Urinary bladder (tissue), 4 donors: ENCODE results near the gene CFAP20DC. TPM values are rescaled to one million over a fixed set of nuclear protein-coding genes. Genes with fewer than 3 reads are reported as not detected.
"Not testable (repeated sequence)": the region's sequence is repeated elsewhere in the genome, so short reads cannot be mapped to it uniquely, and the experiment has no call there.

Source experiments
- DNase-seq: peaks from one replicate; pipeline ENCODE4 v3.0.0-alpha.2; 2015; ENCODE audit errors: extremely low spot score
- H3K27ac ChIP-seq: one replicate; pipeline ENCODE4 v1.5.1; 2013; ENCODE audit warnings: low read depth, mild to moderate bottlenecking, moderate library complexity
- H3K36me3 ChIP-seq: one replicate; pipeline ENCODE4 v1.6.1; 2013; ENCODE audit warnings: mild to moderate bottlenecking, moderate library complexity; ENCODE audit not compliant: insufficient read depth
- H3K4me1 ChIP-seq: one replicate; pipeline ENCODE4 v1.6.1; 2013; ENCODE audit warnings: mild to moderate bottlenecking, moderate library complexity; ENCODE audit not compliant: insufficient read depth
- H3K4me3 ChIP-seq: one replicate; pipeline ENCODE4 v1.5.1; 2013; ENCODE audit warnings: low read depth, low read length
- WGBS: extraction: QIAGEN DNeasy Blood & Tissue Kit; methylation state at CpG from one replicate; pipeline ENCODE4 v1.1.7; 2013; 5-methylcytosine and 5-hydroxymethylcytosine counted together
- polyA plus RNA-seq: library from polyadenylated mRNA; stranded (reverse); fragments of 200-250 nt; gene quantifications from one replicate; pipeline ENCODE4 v1.2.3, GENCODE V29; 2013
- total RNA-seq: library from RNA; depleted of rRNA; stranded (reverse); fragments of >200 nt; gene quantifications from one replicate; pipeline ENCODE4 v1.2.3, GENCODE V29; 2014
- donor health status: healthy with polysubstance abuse.
- donor health status: healthy.

CFAP20DC gene
- total and polyA plus RNA-seq, 2 donors: 0.39 to 4.3 TPM

- Histone ChIP-seq H3K4me1 (no peaks in the 10 kb centered on the region), H3K36me3 (no peaks in the 10 kb centered on the region), H3K4me3 (no peak overlapping the region), H3K27ac (no peak overlapping the region)
- no peak for DNase-seq
Observed at GRCh38 chr3:58864480-58864879, 185.3 kb downstream of the CFAP20DC start.

GRCh38 chr3:58863206-58863605 is 186.6 kb downstream of the CFAP20DC start:
- H3K36me3 ChIP-seq: no peaks in the 10 kb centered on the region
- H3K27ac ChIP-seq: no peak overlapping the region
- H3K4me1 ChIP-seq: no peaks in the 10 kb centered on the region
- WGBS: 85% methylated on average over 4 of the region's 4 CpGs
- no peak for DNase-seq
- H3K4me3 ChIP-seq: no peak overlapping the region

DNA sequence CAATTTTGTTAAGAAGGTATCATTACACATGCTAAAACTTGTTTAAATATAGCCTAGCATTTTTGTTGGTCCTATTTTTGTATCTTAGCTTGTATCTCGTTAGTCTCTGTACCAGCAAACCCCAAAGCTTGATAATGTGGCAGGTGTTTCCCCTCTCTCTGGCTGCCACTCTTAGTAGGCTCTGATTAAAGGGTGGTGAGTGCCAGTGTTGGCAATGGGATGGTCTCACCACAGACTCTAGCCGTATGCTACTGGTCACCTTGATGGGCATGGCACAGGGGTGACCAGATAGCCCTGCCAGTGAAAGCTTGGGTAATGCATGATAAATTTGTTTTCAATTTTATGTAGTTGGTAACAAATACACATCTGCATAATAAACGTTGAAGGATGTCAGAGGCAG is 188.3 kb downstream of the CFAP20DC start:
- no peaks in the 10 kb centered on the region for H3K4me1 ChIP-seq
- H3K36me3 ChIP-seq: no peaks in the 10 kb centered on the region
- no peak overlapping the region for H3K4me3 ChIP-seq
- H3K27ac ChIP-seq: no peak overlapping the region
- no peak for DNase-seq
- 77% methylated on average over 3 of the region's 3 CpGs for WGBS

GRCh38 chr3:58858126-58858525 is 191.7 kb downstream of the CFAP20DC start:
- no peak overlapping the region for H3K4me3 ChIP-seq

DNA sequence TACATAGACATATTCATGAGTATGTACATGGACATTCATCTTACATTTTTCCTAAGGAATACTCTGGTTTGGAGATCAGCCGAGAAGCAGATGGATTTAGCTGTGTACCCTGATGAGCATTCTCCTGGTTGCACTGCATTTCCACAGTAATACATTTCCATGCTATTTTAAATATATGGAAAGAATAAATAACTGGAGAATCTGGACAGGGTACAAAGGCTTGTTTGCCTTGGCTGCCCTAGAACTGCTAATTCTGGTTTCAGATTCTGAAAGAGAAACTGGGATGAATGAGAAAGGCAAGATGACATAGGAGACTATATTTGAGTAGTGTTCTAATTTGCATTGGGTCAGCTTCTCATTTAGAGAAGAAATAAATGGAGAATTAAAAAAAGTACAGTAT is 192.4 kb downstream of the CFAP20DC start:
- 80% methylated on average over 1 of the region's 1 CpG for WGBS
- H3K4me3 ChIP-seq: no peak overlapping the region
- H3K27ac ChIP-seq: no peak overlapping the region
- no peak for DNase-seq
- no peaks in the 10 kb centered on the region for H3K36me3 ChIP-seq
- no peaks in the 10 kb centered on the region for H3K4me1 ChIP-seq

More at GRCh38 chr3:58858126-58858525, 191.7 kb downstream of the CFAP20DC start:
- 50% methylated on average over 3 of the region's 3 CpGs for WGBS
- Histone ChIP-seq H3K4me1 (no peaks in the 10 kb centered on the region), H3K27ac (no peak overlapping the region), H3K36me3 (no peaks in the 10 kb centered on the region)
- DNase-seq: no peak

- no peak for DNase-seq
- no peaks in the 10 kb centered on the region for H3K4me1 ChIP-seq
- 71% methylated on average over 7 of the region's 7 CpGs for WGBS
- no peaks in the 10 kb centered on the region for H3K36me3 ChIP-seq
- H3K4me3 ChIP-seq: no peak overlapping the region
- no peak overlapping the region for H3K27ac ChIP-seq
Observed at GRCh38 chr3:58848826-58849225, 201.0 kb downstream of the CFAP20DC start.

DNA sequence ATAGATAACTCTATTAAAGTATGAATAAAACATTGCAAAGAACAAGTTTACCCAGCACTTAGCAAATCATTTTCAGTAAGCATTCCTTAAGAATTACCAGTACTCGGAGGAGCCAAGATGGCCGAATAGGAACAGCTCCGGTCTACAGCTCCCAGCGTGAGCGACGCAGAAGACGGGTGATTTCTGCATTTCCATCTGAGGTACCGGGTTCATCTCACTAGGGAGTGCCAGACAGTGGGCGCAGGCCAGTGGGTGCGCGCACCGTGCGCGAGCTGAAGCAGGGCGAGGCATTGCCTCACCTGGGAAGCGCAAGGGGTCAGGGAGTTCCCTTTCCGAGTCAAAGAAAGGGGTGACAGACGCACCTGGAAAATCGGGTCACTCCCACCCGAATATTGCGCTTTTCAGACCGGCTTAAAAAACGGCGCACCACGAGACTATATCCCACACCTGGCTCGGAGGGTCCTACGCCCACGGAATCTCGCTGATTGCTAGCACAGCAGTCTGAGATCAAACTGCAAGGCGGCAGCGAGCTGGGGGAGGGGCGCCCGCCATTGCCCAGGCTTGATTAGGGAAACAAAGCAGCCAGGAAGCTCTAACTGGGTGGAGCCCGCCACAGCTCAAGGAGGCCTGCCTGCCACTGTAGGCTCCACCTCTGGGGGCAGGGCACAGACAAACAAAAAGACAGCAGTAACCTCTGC is 207.6 kb downstream of the CFAP20DC start:
- 88% methylated on average over 15 of the region's 34 CpGs for WGBS
- H3K4me3 ChIP-seq, H3K36me3 ChIP-seq, DNase-seq, H3K27ac ChIP-seq, H3K4me1 ChIP-seq: not testable (repeated sequence)

DNA sequence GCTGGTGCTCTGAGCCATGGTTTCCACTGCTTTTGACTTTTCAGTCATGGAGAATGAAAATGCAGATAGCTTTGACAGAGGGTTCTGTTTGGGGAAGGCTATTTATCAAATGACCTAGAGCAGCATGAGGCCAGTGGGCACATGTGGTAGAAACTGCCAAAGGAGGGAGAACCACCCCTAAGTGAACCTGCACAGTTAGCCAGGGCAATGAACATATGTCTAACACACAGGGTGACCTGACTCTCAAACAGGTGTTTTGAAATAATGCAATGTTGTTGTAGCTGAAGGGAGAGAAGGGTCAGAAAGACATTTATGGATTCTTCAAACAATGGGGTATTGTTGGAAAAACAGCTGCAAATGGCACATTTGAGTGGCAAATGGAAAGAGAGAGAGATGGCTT is 208.9 kb downstream of the CFAP20DC start:
- Histone ChIP-seq H3K4me3 (no peak overlapping the region), H3K36me3 (no peaks in the 10 kb centered on the region), H3K27ac (no peak overlapping the region), H3K4me1 (no peaks in the 10 kb centered on the region)
- DNase-seq: no peak

- WGBS: 60% methylated on average over 1 of the region's 1 CpG
- Histone ChIP-seq H3K27ac (no peak overlapping the region), H3K36me3 (no peaks in the 10 kb centered on the region)
Observed at GRCh38 chr3:58839964-58840363, 209.9 kb downstream of the CFAP20DC start.

GRCh38 chr3:58839187-58839586 is 210.6 kb downstream of the CFAP20DC start:
- no peak overlapping the region for H3K4me3 ChIP-seq
- no peak for DNase-seq
- H3K27ac ChIP-seq: no peak overlapping the region
- H3K36me3 ChIP-seq: no peaks in the 10 kb centered on the region
- no peaks in the 10 kb centered on the region for H3K4me1 ChIP-seq

More at GRCh38 chr3:58839964-58840363, 209.9 kb downstream of the CFAP20DC start:
- DNase-seq: no peak
- Histone ChIP-seq H3K4me3 (no peak overlapping the region), H3K4me1 (no peaks in the 10 kb centered on the region)

DNA sequence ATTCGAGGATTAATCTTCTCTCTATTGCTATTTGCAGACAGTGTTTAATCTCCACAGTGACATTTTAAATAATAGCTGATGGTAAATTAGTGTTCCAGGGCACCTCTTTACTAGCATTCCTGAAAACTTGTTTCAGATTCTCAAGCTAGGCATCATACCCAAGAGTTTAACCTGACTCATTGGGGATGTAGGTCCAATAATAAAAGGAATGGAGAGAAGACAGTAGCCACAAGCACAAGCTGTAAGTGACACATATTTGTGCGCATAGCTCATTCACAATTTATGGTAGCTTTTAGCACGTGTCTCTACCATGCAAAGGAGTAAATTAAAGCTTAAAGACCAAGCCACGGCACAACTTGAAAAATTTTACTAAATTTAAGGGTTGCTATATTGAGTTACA is 212.0 kb downstream of the CFAP20DC start:
- Histone ChIP-seq H3K4me1 (no peaks in the 10 kb centered on the region), H3K36me3 (no peaks in the 10 kb centered on the region), H3K4me3 (no peak overlapping the region), H3K27ac (no peak overlapping the region)
- DNase-seq: no peak
- WGBS: 76% methylated on average over 4 of the region's 4 CpGs

DNA sequence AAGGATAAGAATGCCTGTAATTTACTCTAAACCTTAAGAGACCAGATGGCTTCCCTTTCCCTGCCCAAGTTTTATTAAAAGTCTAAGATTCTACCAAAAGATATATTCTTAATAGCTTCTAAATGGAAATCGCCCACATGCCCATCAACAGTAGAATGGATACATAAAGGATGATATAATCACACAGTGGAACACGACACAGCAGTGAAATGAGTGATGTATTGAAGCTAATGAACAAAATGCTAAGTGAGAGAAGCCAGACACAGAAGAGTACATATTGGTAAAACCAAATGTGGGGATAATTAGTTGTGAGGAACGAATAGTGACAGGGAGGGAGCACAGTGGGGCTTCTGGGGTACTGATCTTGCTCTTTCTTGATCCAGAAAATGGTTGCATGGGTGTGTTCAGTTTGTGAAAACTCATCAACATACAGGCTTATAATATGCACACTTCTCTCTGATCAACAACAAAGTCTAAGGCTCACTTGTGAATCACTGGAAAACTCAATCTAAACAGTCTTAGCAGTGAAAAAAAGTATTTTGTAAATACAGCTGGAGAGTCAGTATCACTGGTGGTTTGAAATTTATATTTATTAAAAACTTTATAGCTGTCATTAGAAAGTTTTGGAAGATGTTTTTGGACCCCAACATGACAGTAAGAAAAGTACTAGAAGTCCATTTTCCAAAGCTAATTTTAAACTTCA is 212.5 kb downstream of the CFAP20DC start:
- H3K36me3 ChIP-seq: no peaks in the 10 kb centered on the region
- DNase-seq: no peak
- H3K27ac ChIP-seq: no peak overlapping the region
- WGBS: 85% methylated on average over 3 of the region's 3 CpGs
- no peaks in the 10 kb centered on the region for H3K4me1 ChIP-seq
- no peak overlapping the region for H3K4me3 ChIP-seq

DNA sequence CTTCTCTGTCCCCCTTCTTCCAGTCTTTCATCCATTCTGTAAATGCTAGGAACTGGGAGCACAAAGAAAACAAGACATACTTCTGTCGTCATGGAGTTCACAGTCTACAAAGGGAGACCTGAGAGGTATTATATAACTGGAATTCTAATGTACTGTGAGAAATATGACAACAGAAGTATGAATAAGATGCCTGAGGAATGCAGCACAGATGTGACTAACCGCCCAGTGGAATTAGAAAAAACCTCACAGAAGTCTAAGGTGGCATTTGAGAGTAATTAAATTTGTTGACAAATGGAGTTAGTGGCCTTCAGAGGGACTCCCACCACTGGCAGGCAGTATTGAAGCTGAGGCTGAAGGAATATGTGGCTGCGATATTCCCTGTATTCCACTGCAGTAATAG is 214.7 kb downstream of the CFAP20DC start:
- no peak for DNase-seq
- Histone ChIP-seq H3K4me1 (no peaks in the 10 kb centered on the region), H3K4me3 (no peak overlapping the region), H3K27ac (no peak overlapping the region), H3K36me3 (no peaks in the 10 kb centered on the region)
- WGBS: 85% methylated on average over 3 of the region's 3 CpGs

DNA sequence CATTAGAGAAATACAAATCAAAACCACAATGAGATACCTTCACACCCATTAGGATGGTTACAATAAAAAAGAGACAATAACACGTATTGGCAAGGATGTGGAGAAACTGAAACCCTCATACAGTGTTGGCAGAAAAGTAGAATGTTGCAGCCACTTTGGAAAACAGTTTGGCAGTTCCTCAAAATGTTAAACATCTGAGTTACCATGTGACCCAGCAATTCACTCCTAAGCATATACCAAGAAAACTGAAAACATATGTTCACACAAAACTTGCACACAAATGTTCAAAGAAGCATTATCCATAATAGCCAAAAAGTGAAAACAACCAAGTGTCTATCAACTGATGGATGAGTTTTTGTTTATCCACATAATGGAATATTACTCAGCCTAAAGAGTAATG is 216.3 kb downstream of the CFAP20DC start:
- no peak overlapping the region for H3K27ac ChIP-seq
- no peaks in the 10 kb centered on the region for H3K4me1 ChIP-seq
- no peaks in the 10 kb centered on the region for H3K36me3 ChIP-seq
- H3K4me3 ChIP-seq: no peak overlapping the region
- WGBS: 30% methylated on average over 1 of the region's 1 CpG
- no peak for DNase-seq
